Natural killer cell (primary cell): Measurements from ENCODE around the gene CSH2. TPM values are rescaled to one million over a fixed set of nuclear protein-coding genes. Genes with fewer than 3 reads are reported as not detected.

Experiments used
- ATAC-seq, 3 donors: fragments of 150-1000 bp in 2 of 3; fragments of 200-7000 bp in 1 of 3; cut with Tn5 transposase; 1 replicate in 1 of 3; 2 replicates in 2 of 3; pipeline ENCODE4 v1.10.0; 2021; ENCODE audit warnings: mild to moderate bottlenecking in 2 of 3, moderate library complexity in 2 of 3
- DNase-seq, 2 donors: peaks; one replicate each; pipeline versions ENCODE4 v3.0.0 to v3.0.0-alpha.2; 2013 to 2021; ENCODE audit warnings: mixed read lengths in 1 of 2
- H3K27ac ChIP-seq: one replicate; pipeline ENCODE4 v1.5.1; 2013; ENCODE audit warnings: mild to moderate bottlenecking, low read length
- H3K27me3 ChIP-seq: one replicate; pipeline ENCODE4 v1.6.1; 2013; ENCODE audit warnings: low read length; ENCODE audit not compliant: control insufficient read depth, insufficient read depth
- H3K36me3 ChIP-seq: one replicate; pipeline ENCODE4 v1.6.1; 2013; ENCODE audit warnings: low read length; ENCODE audit not compliant: control insufficient read depth, insufficient read depth
- H3K4me1 ChIP-seq: one replicate; pipeline ENCODE4 v1.6.1; 2013; ENCODE audit warnings: low read length; ENCODE audit not compliant: control insufficient read depth, insufficient read depth
- H3K4me3 ChIP-seq: one replicate; pipeline ENCODE4 v1.5.1; 2013; ENCODE audit warnings: low read length
- H3K9me3 ChIP-seq: one replicate; pipeline ENCODE4 v1.6.1; 2013; ENCODE audit warnings: low read length; ENCODE audit not compliant: control insufficient read depth, insufficient read depth
- H3K27ac Mint-ChIP-seq, 2 donors: one replicate each; pipeline ENCODE4 v1.8.0; 2022; ENCODE audit warnings: mild to moderate bottlenecking in 2 of 2, mixed read lengths in 2 of 2, moderate library complexity in 1 of 2
- H3K27me3 Mint-ChIP-seq, 2 donors: one replicate each; pipeline ENCODE4 v1.8.0; 2022; ENCODE audit warnings: low read depth in 2 of 2, mixed read lengths in 2 of 2
- H3K36me3 Mint-ChIP-seq: one replicate; pipeline ENCODE4 v1.8.0; 2022; ENCODE audit warnings: mixed read lengths
- H3K4me1 Mint-ChIP-seq, 2 donors: one replicate each; pipeline ENCODE4 v1.8.0; 2022; ENCODE audit warnings: mixed read lengths in 2 of 2
- H3K4me3 Mint-ChIP-seq: one replicate; pipeline ENCODE4 v1.8.0; 2022; ENCODE audit warnings: mild to moderate bottlenecking, moderate library complexity, mixed read lengths
- H3K9me3 Mint-ChIP-seq, 2 donors: one replicate each; pipeline ENCODE4 v1.8.0; 2022; ENCODE audit warnings: mixed read lengths in 2 of 2
- CTCF ChIP-seq: fragments of 200-600 bp; IDR thresholded peaks from one replicate; pipeline ENCODE4 v1.8.0; 2022; ENCODE audit warnings: antibody characterized with exemption
- WGBS: methylation state at CpG from one replicate; pipeline ENCODE4 v1.1.7; 2013; ENCODE audit warnings: missing lambda C conversion rate; ENCODE audit not compliant: insufficient coverage; 5-methylcytosine and 5-hydroxymethylcytosine counted together
- intact Hi-C: fragments of 100-400 bp; cut with micrococcal nuclease; formaldehyde crosslinking; loops from one replicate; pipeline ENCODE4 v1.14.2; 2022
- total RNA-seq, 4 donors: library from RNA; stranded (reverse); fragments of 120-200 nt in 1 of 4; gene quantifications; one replicate each; pipeline versions ENCODE4 v1.2.3 to v1.2.4, GENCODE V29; 2013 to 2022

Gene CSH2
- total RNA-seq, 3 donors from 2014 or later (not counting 1 experiment from before 2014, with no cell fraction given) = not detected

- no peaks in the 10 kb centered on the region for H3K36me3 Mint-ChIP-seq
- H3K27ac Mint-ChIP-seq = peak overlapping the region; percentile 88 to 90
- H3K9me3 Mint-ChIP-seq = no peaks in the 10 kb centered on the region
- peaks cover 16% of the 10 kb centered on the region for H3K4me1 ChIP-seq
- H3K4me3 Mint-ChIP-seq = peak overlapping the region; percentile 81
- H3K27ac ChIP-seq = peak overlapping the region; percentile 70
- no peaks in the 10 kb centered on the region for H3K27me3 ChIP-seq
- no peaks in the 10 kb centered on the region for H3K9me3 ChIP-seq
- peaks cover 20 to 21% of the 10 kb centered on the region in 2 donors for H3K4me1 Mint-ChIP-seq
- no peaks in the 10 kb centered on the region for H3K36me3 ChIP-seq
- intact Hi-C loops = no loop called here
- WGBS = 30% methylated on average over 82 of the region's 82 CpGs
- peak; percentile 96 for DNase-seq
- ATAC-seq = peak; percentile 95 to 98 (median 97)
- peak; percentile 82 for TF ChIP-seq CTCF
- H3K27me3 Mint-ChIP-seq = no peaks in the 10 kb centered on the region
- peak overlapping the region; percentile 36 for H3K4me3 ChIP-seq
Observed at GRCh38 chr17:63848834-63849689, 24.4 kb downstream of the CSH2 start.

- no peak for TF ChIP-seq CTCF
- Histone ChIP-seq H3K4me3 (no peak overlapping the region), H3K27ac (no peak overlapping the region), H3K27me3 (no peaks in the 10 kb centered on the region), H3K36me3 (no peaks in the 10 kb centered on the region), H3K9me3 (no peaks in the 10 kb centered on the region), H3K4me1 (peaks cover 26% of the 10 kb centered on the region)
- no peak for ATAC-seq
- 67% methylated on average over 3 of the region's 3 CpGs for WGBS
- Mint-ChIP-seq H3K27ac (peak overlapping the region; percentile 88 to 90), H3K36me3 (no peaks in the 10 kb centered on the region), H3K4me3 (peak overlapping the region; percentile 82), H3K27me3 (no peaks in the 10 kb centered on the region), H3K9me3 (no peaks in the 10 kb centered on the region), H3K4me1 (peaks cover 27 to 30% of the 10 kb centered on the region in 2 donors)
- intact Hi-C loops = no loop called here
- peak in 1 of 2 donors; percentile 4 for DNase-seq
Observed at GRCh38 chr17:63847525-63848249, 25.8 kb downstream of the CSH2 start.

GRCh38 chr17:63845509-63845908 lies 28.0 kb downstream of the CSH2 start:
- H3K4me1 Mint-ChIP-seq = peaks cover 42 to 47% of the 10 kb centered on the region in 2 donors
- intact Hi-C loops = no loop called here
- H3K27ac Mint-ChIP-seq = no peak overlapping the region

More at GRCh38 chr17:63845509-63845908, 28.0 kb downstream of the CSH2 start:
- no peak overlapping the region for H3K4me3 Mint-ChIP-seq
- H3K36me3 Mint-ChIP-seq = no peaks in the 10 kb centered on the region
- H3K9me3 Mint-ChIP-seq = no peaks in the 10 kb centered on the region
- no peak for DNase-seq
- no peak for ATAC-seq
- no peaks in the 10 kb centered on the region for H3K36me3 ChIP-seq
- H3K27me3 ChIP-seq = no peaks in the 10 kb centered on the region
- H3K9me3 ChIP-seq = no peaks in the 10 kb centered on the region
- no peaks in the 10 kb centered on the region for H3K27me3 Mint-ChIP-seq
- H3K4me3 ChIP-seq = no peak overlapping the region
- H3K27ac ChIP-seq = no peak overlapping the region
- peaks cover 43% of the 10 kb centered on the region for H3K4me1 ChIP-seq
- WGBS = no CpG with 5 or more reads among the region's 1 CpG
- no peak for TF ChIP-seq CTCF
